Measurements from ENCODE around the gene GET3. TPM values are rescaled to one million over a fixed set of nuclear protein-coding genes. Genes with fewer than 3 reads are reported as not detected.

Gene GET3
- total and polyA plus RNA-seq, 2 of the 13 experiments (the other 11 are each of a cell fraction or from before 2014, with no cell fraction given) = 57.7 to 59.4 TPM

DNA sequence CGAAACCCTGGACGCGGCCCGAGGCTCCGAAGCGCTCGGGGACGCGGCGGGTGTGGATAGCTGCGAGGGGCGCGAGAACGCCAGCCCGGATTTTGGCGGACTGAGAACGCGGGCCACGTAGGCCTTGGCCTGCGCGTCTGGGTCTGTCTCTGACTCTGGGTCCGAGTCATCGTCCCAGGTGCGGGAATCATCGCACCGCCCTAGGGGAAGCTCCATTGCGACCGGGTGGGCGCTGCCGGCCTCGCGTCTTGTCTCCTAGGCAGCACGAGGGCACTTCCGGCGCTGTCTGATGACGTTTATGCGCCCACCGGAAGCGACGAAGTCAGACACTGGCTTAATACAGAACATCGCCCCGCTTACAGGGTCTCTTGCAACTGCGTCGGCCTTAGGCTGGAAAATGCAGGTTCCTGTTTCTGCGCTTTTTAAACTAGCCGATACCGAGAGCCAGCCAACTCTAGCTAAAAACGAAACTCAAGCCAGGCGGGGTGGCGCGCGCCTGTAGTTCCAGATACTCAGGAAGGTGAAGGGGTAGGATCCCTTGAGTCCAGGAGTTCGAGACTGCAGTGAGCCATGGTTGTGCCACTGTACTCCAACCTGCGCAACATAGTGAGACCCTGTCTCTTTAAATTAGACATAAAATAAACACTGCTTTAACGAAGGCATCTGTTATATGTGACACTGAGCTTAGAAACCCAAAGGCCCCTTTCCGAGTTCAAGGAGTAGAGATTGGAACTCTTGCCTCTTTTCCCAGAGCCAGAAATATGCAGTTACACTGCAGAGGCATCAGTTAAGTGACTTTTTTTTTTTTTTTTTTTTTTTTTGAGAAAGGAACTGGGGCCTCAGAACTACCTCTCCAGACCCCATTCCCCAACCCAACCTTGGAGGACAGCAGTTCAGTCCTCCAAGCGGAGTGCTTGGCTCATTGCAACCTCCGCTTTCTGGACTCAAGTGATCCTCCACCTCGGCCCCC lies 40.6 kb upstream of the GET3 start, which contains the start of gene FBXW9 (continued):
- TF ChIP-seq, protein P1, sequence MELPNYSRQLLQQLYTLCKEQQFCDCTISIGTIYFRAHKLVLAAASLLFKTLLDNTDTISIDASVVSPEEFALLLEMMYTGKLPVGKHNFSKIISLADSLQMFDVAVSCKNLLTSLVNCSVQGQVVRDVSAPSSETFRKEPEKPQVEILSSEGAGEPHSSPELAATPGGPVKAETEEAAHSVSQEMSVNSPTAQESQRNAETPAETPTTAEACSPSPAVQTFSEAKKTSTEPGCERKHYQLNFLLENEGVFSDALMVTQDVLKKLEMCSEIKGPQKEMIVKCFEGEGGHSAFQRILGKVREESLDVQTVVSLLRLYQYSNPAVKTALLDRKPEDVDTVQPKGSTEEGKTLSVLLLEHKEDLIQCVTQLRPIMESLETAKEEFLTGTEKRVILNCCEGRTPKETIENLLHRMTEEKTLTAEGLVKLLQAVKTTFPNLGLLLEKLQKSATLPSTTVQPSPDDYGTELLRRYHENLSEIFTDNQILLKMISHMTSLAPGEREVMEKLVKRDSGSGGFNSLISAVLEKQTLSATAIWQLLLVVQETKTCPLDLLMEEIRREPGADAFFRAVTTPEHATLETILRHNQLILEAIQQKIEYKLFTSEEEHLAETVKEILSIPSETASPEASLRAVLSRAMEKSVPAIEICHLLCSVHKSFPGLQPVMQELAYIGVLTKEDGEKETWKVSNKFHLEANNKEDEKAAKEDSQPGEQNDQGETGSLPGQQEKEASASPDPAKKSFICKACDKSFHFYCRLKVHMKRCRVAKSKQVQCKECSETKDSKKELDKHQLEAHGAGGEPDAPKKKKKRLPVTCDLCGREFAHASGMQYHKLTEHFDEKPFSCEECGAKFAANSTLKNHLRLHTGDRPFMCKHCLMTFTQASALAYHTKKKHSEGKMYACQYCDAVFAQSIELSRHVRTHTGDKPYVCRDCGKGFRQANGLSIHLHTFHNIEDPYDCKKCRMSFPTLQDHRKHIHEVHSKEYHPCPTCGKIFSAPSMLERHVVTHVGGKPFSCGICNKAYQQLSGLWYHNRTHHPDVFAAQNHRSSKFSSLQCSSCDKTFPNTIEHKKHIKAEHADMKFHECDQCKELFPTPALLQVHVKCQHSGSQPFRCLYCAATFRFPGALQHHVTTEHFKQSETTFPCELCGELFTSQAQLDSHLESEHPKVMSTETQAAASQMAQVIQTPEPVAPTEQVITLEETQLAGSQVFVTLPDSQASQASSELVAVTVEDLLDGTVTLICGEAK (IDR thresholded peaks at IDR 0.05) = peak; percentile 90
- TF ChIP-seq, protein P1 (CRISPR knock-in tag; IDR thresholded peaks at IDR 0.05) = peak; percentile 84
- TF ChIP-seq ZNF138 (CRISPR knock-in tag; IDR thresholded peaks at IDR 0.05; ENCODE audit: low read depth) = 0 out of 2 replicates have a peak, but pooled peaks have one; percentile 81
- no peak for TF ChIP-seq FIP1L1 (IDR thresholded peaks at IDR 0.05; ENCODE audit: borderline replicate concordance, insufficient read depth, low read depth, low read length)
- TF ChIP-seq, protein P2, sequence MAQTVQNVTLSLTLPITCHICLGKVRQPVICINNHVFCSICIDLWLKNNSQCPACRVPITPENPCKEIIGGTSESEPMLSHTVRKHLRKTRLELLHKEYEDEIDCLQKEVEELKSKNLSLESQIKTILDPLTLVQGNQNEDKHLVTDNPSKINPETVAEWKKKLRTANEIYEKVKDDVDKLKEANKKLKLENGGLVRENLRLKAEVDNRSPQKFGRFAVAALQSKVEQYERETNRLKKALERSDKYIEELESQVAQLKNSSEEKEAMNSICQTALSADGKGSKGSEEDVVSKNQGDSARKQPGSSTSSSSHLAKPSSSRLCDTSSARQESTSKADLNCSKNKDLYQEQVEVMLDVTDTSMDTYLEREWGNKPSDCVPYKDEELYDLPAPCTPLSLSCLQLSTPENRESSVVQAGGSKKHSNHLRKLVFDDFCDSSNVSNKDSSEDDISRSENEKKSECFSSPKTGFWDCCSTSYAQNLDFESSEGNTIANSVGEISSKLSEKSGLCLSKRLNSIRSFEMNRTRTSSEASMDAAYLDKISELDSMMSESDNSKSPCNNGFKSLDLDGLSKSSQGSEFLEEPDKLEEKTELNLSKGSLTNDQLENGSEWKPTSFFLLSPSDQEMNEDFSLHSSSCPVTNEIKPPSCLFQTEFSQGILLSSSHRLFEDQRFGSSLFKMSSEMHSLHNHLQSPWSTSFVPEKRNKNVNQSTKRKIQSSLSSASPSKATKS (CRISPR knock-in tag; IDR thresholded peaks at IDR 0.05) = no peak
- no peak for TF ChIP-seq ZNF652 (CRISPR knock-in tag; IDR thresholded peaks at IDR 0.05; ENCODE audit: borderline replicate concordance, low read depth)
- no peak for TF ChIP-seq SRSF9 (IDR thresholded peaks at IDR 0.05; ENCODE audit: borderline replicate concordance, insufficient read depth, low read depth, low read length, poor library complexity, severe bottlenecking)
- no peak for TF ChIP-seq ZNF24 (IDR thresholded peaks at IDR 0.05)
- TF ChIP-seq SRY (CRISPR knock-in tag; IDR thresholded peaks at IDR 0.05) = peak; percentile 68; the same call in 1 of the 2 replicates
- TF ChIP-seq CCDC6 (CRISPR knock-in tag; IDR thresholded peaks at IDR 0.05) = no peak
- TF ChIP-seq NFE2 (CRISPR knock-in tag; IDR thresholded peaks at IDR 0.05) = no peak
- no peak for TF ChIP-seq PHB2 (IDR thresholded peaks at IDR 0.05; ENCODE audit: partially characterized antibody)
- TF ChIP-seq, protein P3, sequence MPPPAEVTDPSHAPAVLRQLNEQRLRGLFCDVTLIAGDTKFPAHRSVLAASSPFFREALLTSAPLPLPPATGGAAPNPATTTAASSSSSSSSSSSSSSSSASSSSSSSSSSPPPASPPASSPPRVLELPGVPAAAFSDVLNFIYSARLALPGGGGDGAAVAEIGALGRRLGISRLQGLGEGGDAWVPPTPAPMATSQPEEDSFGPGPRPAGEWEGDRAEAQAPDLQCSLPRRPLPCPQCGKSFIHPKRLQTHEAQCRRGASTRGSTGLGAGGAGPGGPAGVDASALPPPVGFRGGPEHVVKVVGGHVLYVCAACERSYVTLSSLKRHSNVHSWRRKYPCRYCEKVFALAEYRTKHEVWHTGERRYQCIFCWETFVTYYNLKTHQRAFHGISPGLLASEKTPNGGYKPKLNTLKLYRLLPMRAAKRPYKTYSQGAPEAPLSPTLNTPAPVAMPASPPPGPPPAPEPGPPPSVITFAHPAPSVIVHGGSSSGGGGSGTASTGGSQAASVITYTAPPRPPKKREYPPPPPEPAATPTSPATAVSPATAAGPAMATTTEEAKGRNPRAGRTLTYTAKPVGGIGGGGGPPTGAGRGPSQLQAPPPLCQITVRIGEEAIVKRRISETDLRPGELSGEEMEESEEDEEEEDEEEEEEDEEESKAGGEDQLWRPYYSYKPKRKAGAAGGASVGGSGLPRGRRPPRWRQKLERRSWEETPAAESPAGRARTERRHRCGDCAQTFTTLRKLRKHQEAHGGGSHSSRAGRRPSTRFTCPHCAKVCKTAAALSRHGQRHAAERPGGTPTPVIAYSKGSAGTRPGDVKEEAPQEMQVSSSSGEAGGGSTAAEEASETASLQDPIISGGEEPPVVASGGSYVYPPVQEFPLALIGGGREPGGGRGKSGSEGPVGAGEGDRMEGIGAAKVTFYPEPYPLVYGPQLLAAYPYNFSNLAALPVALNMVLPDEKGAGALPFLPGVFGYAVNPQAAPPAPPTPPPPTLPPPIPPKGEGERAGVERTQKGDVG (CRISPR knock-in tag; IDR thresholded peaks at IDR 0.05; ENCODE audit: borderline replicate concordance) = 0 out of 2 replicates have a peak, but pooled peaks have one; percentile 42

Data from HepG2 (cell line).